Fibroblast of the aortic adventitia (primary cell): ENCODE results near the gene ZMIZ1. TPM values are rescaled to one million over a fixed set of nuclear protein-coding genes. Genes with fewer than 3 reads are reported as not detected.

Experiments used
- DNase-seq: peaks from one replicate; pipeline ENCODE4 v3.0.0-alpha.2; 2010; ENCODE audit warnings: low read depth
- H3K4me3 ChIP-seq: 2 replicates; pipeline ENCODE4 v1.5.1; 2011; ENCODE audit warnings: low read depth, mild to moderate bottlenecking, control low read depth, low read length, moderate library complexity
- total RNA-seq: library from RNA; depleted of rRNA; stranded (reverse); fragments of >200 nt; gene quantifications from 2 replicates; pipeline ENCODE4 v1.2.3, GENCODE V29; 2012; ENCODE audit warnings: low replicate concordance
- TF ChIP-seq, protein P1 (sequence below): IDR thresholded peaks from 2 replicates; pipeline ENCODE4 v1.5.1; 2011; ENCODE audit warnings: mild to moderate bottlenecking, low read length, control low read depth, inconsistent platforms; ENCODE audit not compliant: insufficient read depth

ZMIZ1 gene
- total RNA-seq, 1 donor = 28.1 TPM

DNA sequence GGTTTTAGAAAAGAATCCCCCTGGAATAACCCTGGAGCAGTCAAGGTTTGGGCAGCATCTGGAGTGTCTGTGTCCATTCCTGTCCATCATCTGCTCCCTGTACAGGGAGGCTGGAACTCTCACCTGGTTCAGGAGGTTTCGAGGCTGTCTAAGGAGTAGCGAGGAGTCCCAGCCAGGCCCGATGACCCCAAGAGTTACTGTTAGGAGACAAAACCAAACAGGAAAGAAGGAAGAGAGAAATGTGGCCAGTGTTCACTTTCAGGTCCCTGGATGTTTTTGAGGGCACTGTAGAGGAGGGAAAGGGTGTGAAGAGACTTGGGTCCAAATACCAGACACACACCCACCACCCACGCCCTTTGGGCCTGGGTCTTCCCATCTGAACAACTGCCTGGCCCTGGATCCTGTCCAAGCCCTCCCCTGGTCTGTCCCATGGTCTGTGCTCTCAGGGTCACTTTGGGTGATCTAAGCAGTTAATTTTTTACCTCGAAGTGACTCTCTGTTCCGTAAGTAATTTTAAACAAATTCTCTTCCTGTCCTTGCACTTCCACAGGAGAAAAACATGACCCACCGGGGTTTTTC, 117.1 kb downstream of the ZMIZ1 start:
- no peak overlapping the region for H3K4me3 ChIP-seq
- no peak for DNase-seq
- TF ChIP-seq, protein P1, sequence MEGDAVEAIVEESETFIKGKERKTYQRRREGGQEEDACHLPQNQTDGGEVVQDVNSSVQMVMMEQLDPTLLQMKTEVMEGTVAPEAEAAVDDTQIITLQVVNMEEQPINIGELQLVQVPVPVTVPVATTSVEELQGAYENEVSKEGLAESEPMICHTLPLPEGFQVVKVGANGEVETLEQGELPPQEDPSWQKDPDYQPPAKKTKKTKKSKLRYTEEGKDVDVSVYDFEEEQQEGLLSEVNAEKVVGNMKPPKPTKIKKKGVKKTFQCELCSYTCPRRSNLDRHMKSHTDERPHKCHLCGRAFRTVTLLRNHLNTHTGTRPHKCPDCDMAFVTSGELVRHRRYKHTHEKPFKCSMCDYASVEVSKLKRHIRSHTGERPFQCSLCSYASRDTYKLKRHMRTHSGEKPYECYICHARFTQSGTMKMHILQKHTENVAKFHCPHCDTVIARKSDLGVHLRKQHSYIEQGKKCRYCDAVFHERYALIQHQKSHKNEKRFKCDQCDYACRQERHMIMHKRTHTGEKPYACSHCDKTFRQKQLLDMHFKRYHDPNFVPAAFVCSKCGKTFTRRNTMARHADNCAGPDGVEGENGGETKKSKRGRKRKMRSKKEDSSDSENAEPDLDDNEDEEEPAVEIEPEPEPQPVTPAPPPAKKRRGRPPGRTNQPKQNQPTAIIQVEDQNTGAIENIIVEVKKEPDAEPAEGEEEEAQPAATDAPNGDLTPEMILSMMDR = no peak

DNA sequence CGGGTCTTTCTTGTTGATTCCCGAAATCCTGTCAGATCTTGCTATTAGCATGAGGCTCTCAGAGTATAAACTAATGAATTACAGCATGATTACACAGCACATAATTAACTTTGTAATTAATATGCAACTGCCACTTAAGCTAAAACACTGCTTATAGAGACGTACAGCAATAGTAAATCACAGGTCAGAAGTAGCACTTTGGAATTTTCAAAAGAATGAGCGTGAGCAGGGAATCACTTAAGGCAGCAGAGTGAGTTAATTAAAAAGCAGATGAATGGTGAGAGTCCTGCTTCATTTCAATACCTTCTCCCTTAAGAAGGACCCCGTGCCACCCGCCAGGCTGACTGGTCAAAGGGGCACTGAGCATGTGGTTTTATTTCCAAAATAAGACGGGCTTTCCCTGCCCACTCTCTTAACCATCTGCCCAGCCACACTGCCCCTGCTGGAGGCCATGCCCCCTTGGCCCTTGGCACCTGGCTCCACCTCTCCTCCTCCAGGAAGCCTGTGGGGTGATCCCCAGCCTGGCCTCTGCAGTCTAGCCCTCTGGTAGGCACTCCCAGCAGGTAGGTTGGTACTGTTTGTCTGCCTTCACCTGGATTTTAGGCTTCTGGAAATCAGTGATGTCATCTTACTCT, 117.8 kb downstream of the ZMIZ1 start:
- no peak for DNase-seq
- no peak overlapping the region for H3K4me3 ChIP-seq
- TF ChIP-seq, protein P1 = no peak

DNA sequence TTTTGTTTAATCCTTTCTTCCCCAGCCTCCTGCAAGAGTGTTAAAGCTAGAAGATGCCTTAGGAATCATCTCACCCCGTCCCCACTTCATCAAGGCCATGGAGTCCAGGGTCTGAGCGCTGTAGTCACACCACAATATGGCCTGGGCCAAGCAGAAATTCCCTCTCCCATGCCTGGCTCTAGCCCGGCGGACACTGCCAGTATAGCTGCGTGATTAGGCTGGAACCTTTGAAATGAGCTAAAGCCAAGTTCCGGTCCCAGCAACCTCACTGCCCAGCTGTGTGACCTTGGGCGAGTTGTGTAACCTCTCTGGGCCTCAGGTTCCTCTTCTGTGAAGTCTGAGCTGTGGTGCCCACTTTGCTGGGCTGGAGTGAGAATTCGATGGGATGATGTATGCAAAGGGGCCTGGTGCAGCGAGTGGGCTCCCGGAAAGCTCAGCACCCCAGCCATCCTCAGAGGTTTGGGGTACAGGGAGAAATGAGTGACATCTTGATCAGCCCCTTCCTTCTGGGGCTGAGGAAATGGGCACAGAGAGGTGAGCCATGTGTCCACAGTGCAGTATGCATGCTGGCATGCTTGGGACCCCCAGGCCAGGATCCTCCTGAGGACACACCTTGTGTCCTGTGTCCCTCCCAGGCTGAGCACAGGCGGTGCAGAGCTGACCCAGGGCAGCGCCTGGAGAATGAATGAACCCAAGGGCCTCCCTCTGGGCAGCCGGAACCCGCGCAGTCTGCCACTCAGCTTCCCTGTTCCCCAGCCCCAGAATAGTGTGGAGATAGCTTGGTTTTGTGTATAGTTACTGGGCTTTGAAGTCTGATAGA, 118.6 kb downstream of the ZMIZ1 start:
- H3K4me3 ChIP-seq = no peak overlapping the region
- TF ChIP-seq, protein P1 = no peak
- no peak for DNase-seq

DNA sequence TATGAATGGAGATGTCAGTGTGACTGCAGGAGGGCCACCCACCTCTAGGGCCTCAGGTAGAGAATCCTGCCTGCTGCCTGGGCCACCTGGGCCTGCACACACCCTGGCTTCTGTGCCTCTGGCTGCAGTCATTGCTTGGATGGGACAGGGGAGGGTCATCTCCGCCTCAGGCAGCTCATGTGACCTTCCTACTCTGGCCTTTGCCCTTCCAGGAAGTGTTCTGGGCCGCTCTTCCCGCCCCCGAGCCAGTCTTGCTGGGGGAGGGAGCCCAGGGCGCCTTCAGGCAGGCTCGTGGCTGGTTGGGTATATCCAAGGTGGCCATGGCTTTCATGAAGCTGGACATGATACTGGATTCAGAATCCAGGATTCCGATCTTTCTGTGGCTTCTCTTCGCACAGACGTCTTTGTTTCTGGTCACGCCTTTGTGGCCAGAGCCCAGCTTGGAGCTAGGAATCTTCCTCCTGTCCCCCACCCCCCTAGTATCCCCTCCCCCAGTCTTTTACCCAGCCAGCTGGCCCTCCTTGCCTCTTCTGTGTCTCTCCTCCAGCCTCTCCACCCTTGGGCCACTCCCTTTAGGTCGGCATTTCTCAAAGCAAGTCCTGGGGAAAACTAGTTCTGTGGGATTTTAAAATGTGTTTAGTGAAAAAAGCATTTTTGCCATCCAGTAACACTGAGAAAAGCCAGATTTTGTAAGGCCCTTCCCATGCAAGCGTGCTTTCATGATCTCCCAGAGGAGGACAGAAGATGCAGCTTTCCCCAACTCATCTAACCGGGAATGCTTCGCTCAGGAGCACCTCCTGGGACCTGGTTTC, 119.6 kb downstream of the ZMIZ1 start:
- TF ChIP-seq, protein P1 = no peak
- DNase-seq = peak; percentile 41
- no peak overlapping the region for H3K4me3 ChIP-seq

DNA sequence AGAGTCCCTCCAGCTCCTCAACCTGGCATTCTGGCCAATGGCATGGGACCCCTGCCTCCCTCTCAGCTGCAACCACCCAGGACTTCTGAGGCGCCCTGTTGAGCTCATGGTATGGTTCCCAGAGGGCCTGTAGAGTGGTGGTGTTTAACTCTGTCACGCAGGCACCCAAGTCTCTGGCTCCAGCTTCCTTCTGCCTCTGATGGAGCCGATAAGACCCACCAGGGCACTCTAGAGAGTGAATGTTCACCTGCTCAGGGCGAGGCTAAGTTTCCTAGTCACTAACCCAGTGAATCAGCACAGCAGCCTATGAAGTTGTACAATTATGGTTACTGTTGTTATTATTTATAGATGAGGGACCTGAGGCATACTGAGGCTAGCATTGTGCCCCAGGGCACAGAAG, 120.4 kb downstream of the ZMIZ1 start:
- TF ChIP-seq, protein P1 = no peak
- no peak overlapping the region for H3K4me3 ChIP-seq
- DNase-seq = no peak

GRCh38 chr10:79189853-79190435, 121.2 kb downstream of the ZMIZ1 start:
- TF ChIP-seq, protein P1 = no peak
- no peak overlapping the region for H3K4me3 ChIP-seq
- no peak for DNase-seq
